Measurements from ENCODE around the gene U2AF1L4.

The U2AF1L4 gene

GRCh38 chr19:35757749-35758608 is 12.8 kb upstream of the U2AF1L4 start, which contains the start of gene PROSER3:
TSS of gene PROSER3 (plus strand) at chr19:35758176. CDS start at chr19:35758216, 40 bp downstream.
- in situ Hi-C loops (cut with HindIII; ENCODE audit: low sequenced_read_pairs), result no loop called here

DNA sequence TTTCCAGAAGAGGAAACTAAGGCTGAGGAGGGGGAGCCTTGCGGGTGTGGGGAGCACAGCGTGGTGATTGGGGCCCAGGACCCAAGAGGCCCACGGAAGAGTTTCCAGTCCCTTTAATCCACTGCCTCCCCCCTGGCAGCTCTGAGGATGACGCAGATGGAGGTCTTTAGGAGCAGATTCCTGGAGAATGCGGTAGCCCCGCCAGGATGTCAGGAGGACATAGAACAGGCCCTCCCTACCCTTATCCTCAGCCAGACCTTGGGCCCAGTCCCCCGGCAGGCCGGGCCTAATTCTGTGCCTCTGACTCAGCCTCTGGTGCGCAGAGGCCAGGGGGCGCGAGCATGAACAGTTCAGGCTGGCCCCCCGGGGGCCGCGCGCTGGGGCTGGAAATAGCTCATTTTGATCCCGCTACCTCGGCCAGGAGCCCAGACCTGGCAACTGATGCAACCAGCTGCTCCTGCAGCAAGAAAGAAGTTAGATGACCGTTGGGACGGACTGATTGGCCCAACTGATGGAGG is 12.1 kb upstream of the U2AF1L4 start:
- in situ Hi-C loops (cut with HindIII; ENCODE audit: low sequenced_read_pairs), result no loop called here

GRCh38 chr19:35756377-35757230 is 11.4 kb upstream of the U2AF1L4 start, which contains the start of gene HSPB6:
TSS of gene HSPB6 (minus strand) at chr19:35757029. CDS start at chr19:35757008, 21 bp downstream.
- in situ Hi-C loops (cut with HindIII; ENCODE audit: low sequenced_read_pairs), result no loop called here

DNA sequence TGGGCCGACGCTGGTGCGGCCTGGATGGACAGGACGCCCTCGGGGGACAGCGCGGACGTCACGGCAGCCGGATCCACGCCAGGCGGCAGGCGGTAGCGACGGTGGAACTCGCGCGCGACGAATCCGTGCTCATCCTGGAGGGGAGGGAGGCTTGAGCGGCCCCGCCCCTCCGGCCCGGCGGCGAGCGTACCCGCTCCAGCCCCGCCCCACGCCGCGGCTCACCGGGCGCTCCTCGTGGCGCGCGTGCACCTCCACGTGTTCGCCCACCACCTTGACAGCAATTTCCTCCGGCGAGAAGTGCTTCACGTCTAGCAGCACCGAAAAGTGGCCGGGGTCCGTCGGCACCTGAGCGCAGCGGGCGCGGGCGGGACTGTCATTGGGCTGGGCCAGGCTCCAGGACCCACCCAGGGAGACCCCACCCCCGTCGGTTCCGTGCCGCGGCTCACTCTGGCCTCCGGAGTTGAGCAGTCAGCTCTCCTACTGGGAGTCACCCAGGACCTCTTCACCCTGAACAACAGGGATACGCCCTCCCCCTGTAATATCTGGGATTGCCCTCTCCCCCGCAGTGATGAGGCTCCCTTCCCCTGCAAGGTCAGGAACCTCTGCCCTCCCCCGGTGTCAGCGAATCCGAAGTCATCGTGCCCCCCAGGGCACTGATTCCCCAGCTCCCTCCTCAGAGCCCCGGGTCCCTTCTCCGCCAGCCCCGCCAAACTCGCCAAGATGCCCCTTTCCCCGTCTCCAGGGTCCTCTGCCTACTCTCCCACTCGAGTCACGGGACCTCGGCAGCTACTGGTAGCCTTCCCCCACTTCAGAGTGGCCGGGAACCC is 10.5 kb upstream of the U2AF1L4 start:
- in situ Hi-C loops (cut with HindIII; ENCODE audit: low sequenced_read_pairs), result no loop called here

DNA sequence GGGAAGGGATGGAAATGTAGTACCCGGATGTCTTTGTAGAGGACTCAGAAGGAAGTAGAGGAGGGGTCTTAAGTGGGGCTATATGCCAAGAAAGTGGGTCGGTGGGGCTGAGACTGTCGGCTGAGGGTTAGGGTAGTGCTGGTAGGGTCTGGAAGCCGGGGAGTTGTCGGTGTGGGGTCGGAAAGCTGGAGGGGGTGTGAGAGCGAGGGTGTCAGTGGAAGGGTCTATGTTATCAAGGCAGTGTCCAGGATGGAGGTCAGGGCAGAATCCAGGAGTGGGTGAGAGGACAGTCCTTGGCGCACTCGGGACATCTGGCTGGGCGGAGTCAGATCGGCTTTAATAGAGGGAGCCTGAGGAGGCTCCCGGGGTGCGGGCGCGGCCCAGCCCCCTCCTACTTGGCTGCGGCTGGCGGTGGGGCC is 9.9 kb upstream of the U2AF1L4 start:
- in situ Hi-C loops (cut with HindIII; ENCODE audit: low sequenced_read_pairs), result no loop called here

- in situ Hi-C loops (cut with HindIII; ENCODE audit: low sequenced_read_pairs), result no loop called here
Observed at GRCh38 chr19:35754370-35755130, 9.3 kb upstream of the U2AF1L4 start.

- in situ Hi-C loops (cut with HindIII; ENCODE audit: low sequenced_read_pairs), result no loop called here
Observed at GRCh38 chr19:35753634-35754369, 8.6 kb upstream of the U2AF1L4 start.

DNA sequence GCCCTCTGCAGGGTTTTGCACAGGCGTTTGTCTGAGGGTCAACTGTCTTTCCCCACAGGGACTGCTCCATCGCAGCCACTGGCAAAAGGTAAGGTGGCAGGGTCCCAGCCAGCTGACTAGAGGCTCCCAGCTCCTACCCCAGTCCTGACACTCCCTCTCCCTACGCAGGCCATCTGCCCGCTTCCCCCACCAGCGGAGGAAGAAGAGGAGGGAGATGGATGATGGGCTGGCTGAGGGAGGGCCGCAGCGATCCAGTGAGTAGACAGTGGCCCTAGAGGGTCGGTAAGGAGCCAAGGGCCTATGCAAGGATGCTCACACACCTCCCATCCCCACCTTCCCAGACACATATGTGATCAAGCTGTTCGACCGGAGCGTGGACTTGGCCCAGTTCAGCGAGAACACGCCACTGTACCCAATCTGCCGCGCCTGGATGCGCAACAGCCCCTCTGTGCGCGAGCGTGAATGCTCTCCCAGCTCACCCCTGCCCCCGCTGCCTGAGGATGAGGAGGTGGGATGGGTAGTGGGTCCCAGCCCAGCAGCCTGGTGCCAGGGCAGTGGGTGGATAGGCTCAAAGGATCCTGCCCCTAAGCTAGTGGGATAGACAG is 7.6 kb upstream of the U2AF1L4 start:
- in situ Hi-C loops (cut with HindIII; ENCODE audit: low sequenced_read_pairs), result no loop called here

DNA sequence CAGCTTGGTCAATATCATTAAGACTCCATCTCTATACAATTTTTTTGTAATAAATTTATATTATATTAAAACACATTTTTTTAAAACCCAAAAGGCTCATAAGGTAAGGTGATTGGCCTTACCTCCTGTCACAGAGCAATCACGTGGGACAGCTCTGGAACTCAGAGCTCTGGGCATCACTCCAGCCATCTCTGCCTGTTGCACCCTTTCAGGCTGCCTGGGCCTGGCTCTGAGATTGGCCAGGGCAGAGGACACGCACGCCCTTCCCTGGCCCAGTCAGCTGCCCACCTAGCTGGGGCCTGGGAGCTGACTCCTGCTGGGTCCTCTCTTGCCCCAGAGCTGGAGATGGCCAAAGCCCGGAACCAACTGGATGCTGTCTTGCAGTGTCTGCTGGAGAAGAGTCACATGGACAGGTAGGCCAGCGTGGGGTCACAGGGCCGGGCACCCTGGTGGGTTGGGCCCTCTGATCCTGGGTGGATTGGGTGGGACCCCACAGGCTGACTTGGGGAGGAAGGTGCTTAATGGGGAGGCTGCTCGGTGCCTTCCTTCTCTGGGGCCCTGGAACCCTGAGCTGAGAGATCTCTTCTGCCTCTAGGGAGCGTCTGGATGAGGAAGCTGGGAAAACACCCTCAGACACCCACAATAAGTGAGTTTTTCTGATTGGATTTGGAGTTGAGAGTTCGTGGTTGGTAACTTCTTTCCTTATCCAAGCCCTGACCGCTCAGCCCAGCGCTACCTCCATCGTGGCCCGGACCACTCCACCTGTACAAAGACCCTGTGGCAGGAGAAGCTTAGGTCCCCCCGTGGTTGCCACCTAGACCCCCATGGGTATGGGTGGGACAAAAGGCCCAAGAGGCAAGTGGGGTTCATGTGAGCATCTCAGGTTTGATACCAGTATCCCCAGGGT is 6.9 kb upstream of the U2AF1L4 start:
- in situ Hi-C loops (cut with HindIII; ENCODE audit: low sequenced_read_pairs), result no loop called here

GRCh38 chr19:35750167-35750566 is 4.9 kb upstream of the U2AF1L4 start:
- in situ Hi-C loops (cut with HindIII; ENCODE audit: low sequenced_read_pairs), result no loop called here

DNA sequence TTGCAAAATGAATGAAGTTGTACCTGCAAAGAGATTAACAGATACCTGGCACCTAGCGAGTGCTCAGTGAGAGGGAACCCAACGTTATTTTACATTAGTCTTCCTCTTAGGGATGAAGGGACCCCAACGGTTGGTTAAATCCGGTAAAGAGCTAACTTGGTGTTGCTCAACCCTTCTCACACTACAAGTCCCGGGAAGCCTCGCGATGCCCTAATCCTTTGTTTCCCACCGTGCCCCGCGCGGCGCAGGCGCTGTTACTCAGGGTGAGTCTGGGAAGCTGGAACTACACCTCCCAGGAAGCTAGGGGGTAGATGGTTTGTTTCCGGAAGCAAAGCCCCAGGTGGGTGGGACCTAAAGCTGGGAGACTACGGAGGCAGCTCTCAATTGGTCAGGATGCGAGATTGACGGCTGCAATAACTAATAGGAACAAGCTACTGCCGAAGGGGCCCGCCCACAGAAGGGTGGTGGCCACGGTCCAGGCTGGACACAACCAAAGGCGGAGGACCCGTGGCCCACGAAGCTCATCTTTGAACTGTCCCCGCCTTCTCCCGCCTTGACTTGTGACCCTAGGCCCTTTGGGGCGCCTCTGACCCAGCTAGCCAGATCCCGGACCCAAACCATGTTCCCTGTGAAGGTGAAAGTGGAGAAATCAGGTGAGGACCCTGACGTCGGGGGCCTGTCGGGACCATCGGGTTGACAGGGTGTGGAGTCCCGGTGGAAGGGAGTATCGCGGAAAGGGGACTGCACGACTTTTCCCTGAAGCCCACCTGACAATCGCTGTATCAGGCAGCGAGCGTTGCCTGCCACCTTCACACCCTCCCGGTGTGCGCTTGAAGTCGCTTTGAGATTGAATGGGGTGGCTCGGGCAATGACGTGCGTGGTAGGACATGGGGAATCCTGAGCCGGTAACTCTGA is 3.1 kb upstream of the U2AF1L4 start, which contains the start of gene LIN37:
TSS of gene LIN37 (plus strand) at position 471 of the 915 bp plus-strand sequence. CDS start at position 620, 149 bp downstream.
- in situ Hi-C loops (cut with HindIII; ENCODE audit: low sequenced_read_pairs), result no loop called here

- in situ Hi-C loops (cut with HindIII; ENCODE audit: low sequenced_read_pairs), result no loop called here
Observed at GRCh38 chr19:35746531-35746930, 1.3 kb upstream of the U2AF1L4 start.

- in situ Hi-C loops (cut with HindIII; ENCODE audit: low sequenced_read_pairs), result no loop called here
Observed at GRCh38 chr19:35746087-35746462, 857 bp upstream of the U2AF1L4 start.

GRCh38 chr19:35744430-35745327 is 539 bp downstream of the U2AF1L4 start:
- in situ Hi-C loops (cut with HindIII; ENCODE audit: low sequenced_read_pairs), result no loop called here

DNA sequence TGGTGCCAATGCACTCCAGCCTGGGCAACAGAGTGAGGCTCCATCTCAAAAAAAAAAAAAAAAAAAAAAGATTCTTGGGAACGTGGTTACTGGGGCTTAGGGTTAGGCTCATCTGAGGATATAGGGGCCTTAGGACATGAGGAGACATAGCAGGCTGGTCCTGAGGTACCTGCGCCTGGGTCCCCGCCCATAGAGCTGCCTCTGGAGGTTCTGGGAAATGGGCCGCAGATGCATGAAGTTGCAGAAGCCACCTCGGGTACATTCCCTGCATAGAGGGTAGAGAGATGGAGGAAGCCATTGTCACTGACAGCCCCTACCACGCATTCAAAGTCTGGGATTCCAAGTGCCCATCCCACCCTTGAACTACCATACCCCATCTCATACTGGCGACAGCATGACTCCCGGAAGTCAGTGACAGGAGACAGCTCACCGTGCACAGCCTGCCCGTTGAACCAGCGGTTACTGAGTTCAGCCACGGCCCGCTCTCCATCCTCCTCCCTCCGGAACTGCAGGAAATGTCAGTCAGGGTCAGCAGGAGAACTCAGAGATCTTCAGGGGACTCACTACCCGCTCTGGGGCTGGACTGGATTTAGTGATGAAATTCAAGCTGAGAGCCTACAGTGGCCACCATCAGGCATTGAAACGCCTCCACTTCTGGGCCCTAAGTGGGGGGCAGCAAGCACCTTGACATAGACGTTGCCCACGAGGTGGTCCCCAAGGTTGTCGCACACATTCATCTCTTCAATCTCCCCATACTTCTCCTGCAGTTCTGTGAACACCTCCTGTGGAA is 1.4 kb downstream of the U2AF1L4 start:
- in situ Hi-C loops (cut with HindIII; ENCODE audit: low sequenced_read_pairs), result no loop called here

All from endothelial cell of hepatic sinusoid (primary cell).